Neural cell (in vitro differentiated cells): ENCODE measurements around the gene HNRNPUL1. TPM values are rescaled to one million over a fixed set of nuclear protein-coding genes. Genes with fewer than 3 reads are reported as not detected.
A peak's percentile ranks its signal among the peaks of the same experiment; 100 is the strongest.

Source experiments
- H2AFZ ChIP-seq: fragments of 200-600, 300-800 bp; sonication (generic), shearing (Covaris generic); 2 replicates; pipeline ENCODE4 v1.6.0; 2014; ENCODE audit warnings: low read depth, mild to moderate bottlenecking, antibody characterized with exemption, low read length, moderate library complexity
- H3F3A ChIP-seq: fragments of 200-600 bp; shearing (Covaris generic); 2 replicates; pipeline ENCODE4 v1.6.1; 2016; ENCODE audit warnings: mild to moderate bottlenecking, moderate library complexity, mixed read lengths, antibody characterized with exemption, low read length; ENCODE audit not compliant: insufficient read depth, poor library complexity, severe bottlenecking
- H3K27ac ChIP-seq: fragments of 200-600, 300-800 bp; sonication (generic), shearing (Covaris generic); 2 replicates; pipeline ENCODE4 v1.5.1; 2014; ENCODE audit warnings: mild to moderate bottlenecking, low read length, moderate library complexity
- H3K27me3 ChIP-seq: fragments of 300-800, 200-600 bp; sonication (generic), shearing (Covaris generic); 2 replicates; pipeline ENCODE4 v1.6.0; 2014; ENCODE audit warnings: mild to moderate bottlenecking, low read depth, low read length, moderate library complexity; ENCODE audit not compliant: insufficient read depth
- H3K36me3 ChIP-seq: fragments of 300-800, 200-600 bp; sonication (generic), shearing (Covaris generic); 2 replicates; pipeline ENCODE4 v1.5.1; 2014; ENCODE audit warnings: mild to moderate bottlenecking, antibody characterized with exemption, low read length, moderate library complexity; ENCODE audit not compliant: insufficient read depth
- H3K4me2 ChIP-seq: fragments of 300-800, 200-600 bp; sonication (generic), shearing (Covaris generic); 2 replicates; pipeline ENCODE4 v1.6.0; 2014; ENCODE audit warnings: mild to moderate bottlenecking, low read length
- H3K4me3 ChIP-seq: fragments of 300-800, 200-600 bp; sonication (generic), shearing (Covaris generic); 2 replicates; pipeline ENCODE4 v1.5.1; 2014; ENCODE audit warnings: mild to moderate bottlenecking, low read length, moderate library complexity
- H3K79me2 ChIP-seq: fragments of 200-600 bp; shearing (Covaris generic); replicated peaks from 2 replicates; pipeline ENCODE4 v1.6.0; 2014; ENCODE audit warnings: mild to moderate bottlenecking, low read length, moderate library complexity; ENCODE audit not compliant: insufficient read depth
- H3K9ac ChIP-seq: fragments of 300-800, 200-600 bp; sonication (generic), shearing (Covaris generic); 2 replicates; pipeline ENCODE4 v1.6.1; 2016; ENCODE audit warnings: mild to moderate bottlenecking, low read length, mixed read lengths
- H3K9me2 ChIP-seq: fragments of 200-600 bp; shearing (Covaris generic); 2 replicates; pipeline ENCODE4 v1.6.1; 2016; ENCODE audit warnings: mild to moderate bottlenecking, low read length, mixed read lengths; ENCODE audit not compliant: insufficient read depth
- H3K9me3 ChIP-seq: fragments of 200-600, 300-800 bp; sonication (generic), shearing (Covaris generic); 2 replicates; pipeline ENCODE4 v1.6.1; 2016; ENCODE audit warnings: mild to moderate bottlenecking, mixed run types, low read length, moderate library complexity, mixed read lengths
- H4K20me1 ChIP-seq: fragments of 200-600 bp; shearing (Covaris generic); 2 replicates; pipeline ENCODE4 v1.6.1; 2016; ENCODE audit warnings: mild to moderate bottlenecking, mixed run types; ENCODE audit not compliant: insufficient read depth
- CTCF ChIP-seq: fragments of 450-650 bp; IDR thresholded peaks from 2 replicates; pipeline ENCODE4 v1.5.1; 2014; ENCODE audit warnings: antibody characterized with exemption, mild to moderate bottlenecking, moderate library complexity; ENCODE audit not compliant: poor library complexity, severe bottlenecking
- EP300 ChIP-seq: fragments of 450-650 bp; conservative IDR thresholded peaks from 2 replicates; pipeline ENCODE4 v1.6.1; 2014; ENCODE audit warnings: antibody characterized with exemption, mild to moderate bottlenecking, moderate library complexity; ENCODE audit not compliant: poor library complexity, severe bottlenecking
- EZH2 ChIP-seq: fragments of 200-600, 300-800 bp; shearing (Covaris generic), sonication (generic); IDR thresholded peaks from 2 replicates; pipeline ENCODE4 v1.6.1; 2014; ENCODE audit warnings: antibody characterized with exemption, low read length, borderline replicate concordance, mild to moderate bottlenecking; ENCODE audit not compliant: insufficient read depth, poor library complexity, severe bottlenecking
- MXI1 ChIP-seq: fragments of 450-650 bp; conservative IDR thresholded peaks from 2 replicates; pipeline ENCODE4 v1.6.1; 2014; ENCODE audit warnings: antibody characterized with exemption, mild to moderate bottlenecking; ENCODE audit not compliant: poor library complexity, severe bottlenecking
- POLR2AphosphoS5 ChIP-seq: IDR thresholded peaks from 2 replicates; pipeline ENCODE4 v1.6.1; 2012
- RAD21 ChIP-seq: fragments of 450-650 bp; conservative IDR thresholded peaks from 2 replicates; pipeline ENCODE4 v1.6.1; 2014; ENCODE audit warnings: antibody characterized with exemption, mild to moderate bottlenecking, moderate library complexity
- SMC3 ChIP-seq: fragments of 450-650 bp; conservative IDR thresholded peaks from 2 replicates; pipeline ENCODE4 v1.6.1; 2014; ENCODE audit warnings: antibody characterized with exemption, mild to moderate bottlenecking, moderate library complexity; ENCODE audit not compliant: poor library complexity
- TAF1 ChIP-seq: IDR thresholded peaks from 2 replicates; pipeline ENCODE4 v1.6.1; 2012; ENCODE audit warnings: low read depth
- polyA plus RNA-seq: library from polyadenylated mRNA; depleted of rRNA; stranded (reverse); fragments of >200 nt; gene quantifications from 2 replicates; pipeline ENCODE4 v1.2.3, GENCODE V29; 2014
- TF ChIP-seq, protein P1 (sequence below): IDR thresholded peaks from 2 replicates; pipeline ENCODE4 v1.6.1; 2012; ENCODE audit warnings: borderline replicate concordance

HNRNPUL1 gene
- polyA plus RNA-seq, 1 donor from 2014 or later = 34.6 TPM

DNA sequence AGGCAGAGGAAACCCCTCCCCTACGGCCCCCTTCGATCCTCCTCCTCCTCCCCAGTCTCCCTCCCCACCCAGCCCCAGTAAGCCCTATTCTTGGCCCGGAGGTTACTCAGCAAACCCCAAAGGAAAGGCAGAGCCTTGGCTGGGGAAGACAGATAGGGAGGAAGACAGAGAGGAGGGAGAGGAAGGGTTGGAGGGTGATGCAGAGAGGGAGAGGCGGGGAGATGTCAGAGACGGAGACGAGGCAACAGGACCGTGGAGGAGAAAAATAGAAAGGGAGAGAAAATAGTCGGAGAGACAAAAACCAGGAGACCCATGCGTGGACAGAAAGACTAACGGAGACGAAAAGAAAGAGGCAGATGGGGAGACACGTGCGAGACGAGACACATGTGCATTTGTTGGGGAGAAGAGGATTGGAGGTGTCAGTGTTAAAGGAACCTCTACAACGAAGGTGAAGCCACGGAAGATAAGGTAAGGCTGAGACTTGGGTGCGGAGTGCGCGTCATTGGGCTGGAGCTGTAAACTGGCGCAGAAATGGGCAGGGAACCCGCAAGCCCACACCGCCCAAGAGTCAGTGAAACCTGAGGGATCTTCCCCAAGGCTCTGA, 86.7 kb downstream of the HNRNPUL1 start:
- peaks cover 52% of the 10 kb centered on the region for H3K27me3 ChIP-seq
- no peaks in the 10 kb centered on the region for H3K9me2 ChIP-seq
- no peaks in the 10 kb centered on the region for H3K9me3 ChIP-seq
- H4K20me1 ChIP-seq = no peaks in the 10 kb centered on the region
- peak overlapping the region; percentile 65 for H3K4me3 ChIP-seq
- H3K36me3 ChIP-seq = no peaks in the 10 kb centered on the region
- no peaks in the 10 kb centered on the region for H3K79me2 ChIP-seq
- TF ChIP-seq RAD21 (no peak), SMC3 (no peak), TAF1 (no peak), EZH2 (no peak), CTCF (no peak), EP300 (no peak), MXI1 (no peak), POLR2AphosphoS5 (no peak)
- TF ChIP-seq, protein P1, sequence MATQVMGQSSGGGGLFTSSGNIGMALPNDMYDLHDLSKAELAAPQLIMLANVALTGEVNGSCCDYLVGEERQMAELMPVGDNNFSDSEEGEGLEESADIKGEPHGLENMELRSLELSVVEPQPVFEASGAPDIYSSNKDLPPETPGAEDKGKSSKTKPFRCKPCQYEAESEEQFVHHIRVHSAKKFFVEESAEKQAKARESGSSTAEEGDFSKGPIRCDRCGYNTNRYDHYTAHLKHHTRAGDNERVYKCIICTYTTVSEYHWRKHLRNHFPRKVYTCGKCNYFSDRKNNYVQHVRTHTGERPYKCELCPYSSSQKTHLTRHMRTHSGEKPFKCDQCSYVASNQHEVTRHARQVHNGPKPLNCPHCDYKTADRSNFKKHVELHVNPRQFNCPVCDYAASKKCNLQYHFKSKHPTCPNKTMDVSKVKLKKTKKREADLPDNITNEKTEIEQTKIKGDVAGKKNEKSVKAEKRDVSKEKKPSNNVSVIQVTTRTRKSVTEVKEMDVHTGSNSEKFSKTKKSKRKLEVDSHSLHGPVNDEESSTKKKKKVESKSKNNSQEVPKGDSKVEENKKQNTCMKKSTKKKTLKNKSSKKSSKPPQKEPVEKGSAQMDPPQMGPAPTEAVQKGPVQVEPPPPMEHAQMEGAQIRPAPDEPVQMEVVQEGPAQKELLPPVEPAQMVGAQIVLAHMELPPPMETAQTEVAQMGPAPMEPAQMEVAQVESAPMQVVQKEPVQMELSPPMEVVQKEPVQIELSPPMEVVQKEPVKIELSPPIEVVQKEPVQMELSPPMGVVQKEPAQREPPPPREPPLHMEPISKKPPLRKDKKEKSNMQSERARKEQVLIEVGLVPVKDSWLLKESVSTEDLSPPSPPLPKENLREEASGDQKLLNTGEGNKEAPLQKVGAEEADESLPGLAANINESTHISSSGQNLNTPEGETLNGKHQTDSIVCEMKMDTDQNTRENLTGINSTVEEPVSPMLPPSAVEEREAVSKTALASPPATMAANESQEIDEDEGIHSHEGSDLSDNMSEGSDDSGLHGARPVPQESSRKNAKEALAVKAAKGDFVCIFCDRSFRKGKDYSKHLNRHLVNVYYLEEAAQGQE = no peak
- H3K9ac ChIP-seq = no peak overlapping the region
- peak overlapping the region; percentile 39 for H3K4me2 ChIP-seq
- no peaks in the 10 kb centered on the region for H3F3A ChIP-seq
- no peak overlapping the region for H2AFZ ChIP-seq
- H3K27ac ChIP-seq = no peak overlapping the region

- Histone ChIP-seq H3K4me2 (peak overlapping the region; percentile 39), H3K36me3 (no peaks in the 10 kb centered on the region), H3K4me3 (peak overlapping the region; percentile 65), H3F3A (no peaks in the 10 kb centered on the region), H3K9me2 (no peaks in the 10 kb centered on the region), H3K9me3 (no peaks in the 10 kb centered on the region), H2AFZ (no peak overlapping the region), H3K27me3 (peaks cover 52% of the 10 kb centered on the region), H3K9ac (peak overlapping the region; percentile 24), H3K79me2 (no peaks in the 10 kb centered on the region), H4K20me1 (no peaks in the 10 kb centered on the region), H3K27ac (no peak overlapping the region)
- TF ChIP-seq EZH2 (no peak), SMC3 (no peak), CTCF (no peak), POLR2AphosphoS5 (no peak), MXI1 (no peak), EP300 (no peak), TAF1 (no peak), RAD21 (no peak)
- TF ChIP-seq, protein P1 = no peak
Observed at GRCh38 chr19:41351339-41352245, 87.4 kb downstream of the HNRNPUL1 start.
